NCI-H1417 (cell line): ENCODE measurements around the gene RNF222.
"Not testable (repeated sequence)": the region's sequence is repeated elsewhere in the genome, so short reads cannot be mapped to it uniquely, and the experiment has no call there.

ENCODE experiments used
- DNase-seq, 3 experiments: peaks; one replicate each; lab custom pipeline; 2025; lab: John Stamatoyannopoulos, UW

RNF222 gene

DNA sequence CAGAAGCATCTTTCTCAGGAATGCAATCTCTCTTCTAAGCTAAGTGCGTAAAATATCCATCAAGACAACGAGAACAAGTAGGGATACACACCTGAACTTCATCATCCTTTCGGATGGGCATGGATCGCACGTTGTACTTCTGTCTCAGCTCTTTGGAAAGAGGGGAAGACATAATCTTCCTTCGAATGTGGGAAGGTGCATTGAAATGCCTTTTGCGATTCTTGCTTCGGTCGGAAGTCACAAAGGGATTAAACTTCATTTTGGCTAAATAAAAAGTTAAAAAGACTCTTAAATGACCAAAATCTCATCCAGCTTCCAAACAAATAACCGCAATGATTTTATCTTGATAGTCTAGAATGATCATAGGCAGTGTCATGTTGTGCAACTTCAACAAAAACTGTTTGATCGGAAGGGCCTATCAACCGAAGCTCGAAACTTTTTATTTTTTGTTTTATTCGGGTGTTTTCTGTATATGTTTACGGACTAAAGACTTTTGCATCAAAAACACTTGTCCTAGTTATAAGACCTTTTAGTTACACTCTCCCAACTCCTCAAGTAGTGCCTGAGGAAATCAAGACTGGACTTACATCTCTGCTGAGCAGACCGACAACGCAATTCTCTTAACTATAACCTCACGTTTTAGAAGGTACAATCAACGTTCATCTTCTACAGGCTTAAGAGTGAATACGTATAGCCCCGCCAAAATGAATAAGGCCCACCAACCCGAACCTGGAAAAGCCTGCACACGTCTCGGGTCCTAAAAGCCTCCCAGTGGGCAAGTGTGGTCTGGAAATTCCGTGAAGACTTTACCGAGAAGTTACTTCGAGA is 15.4 kb downstream of the RNF222 start:
- peak in 1 of 3 experiments; percentile 4 for DNase-seq

DNA sequence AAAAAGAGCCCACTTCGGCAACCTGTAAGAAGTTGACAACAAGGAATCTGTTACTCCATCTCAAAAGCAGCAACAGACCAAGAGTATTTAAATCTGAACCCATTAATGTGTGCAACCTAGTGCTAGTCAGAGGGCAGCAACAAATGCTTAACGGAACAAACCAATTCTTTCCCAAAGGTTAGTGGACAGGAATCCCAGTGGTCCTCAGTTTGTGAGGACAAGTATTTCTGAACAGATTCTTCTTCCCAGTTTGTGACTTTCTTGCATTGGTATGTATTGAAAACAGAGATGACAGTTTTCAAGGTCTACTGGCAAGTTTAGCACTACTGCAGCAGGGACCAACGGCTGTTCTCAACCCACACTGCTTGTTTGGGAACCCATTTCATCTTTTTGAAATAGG is 17.6 kb downstream of the RNF222 start:
- no peak for DNase-seq

DNA sequence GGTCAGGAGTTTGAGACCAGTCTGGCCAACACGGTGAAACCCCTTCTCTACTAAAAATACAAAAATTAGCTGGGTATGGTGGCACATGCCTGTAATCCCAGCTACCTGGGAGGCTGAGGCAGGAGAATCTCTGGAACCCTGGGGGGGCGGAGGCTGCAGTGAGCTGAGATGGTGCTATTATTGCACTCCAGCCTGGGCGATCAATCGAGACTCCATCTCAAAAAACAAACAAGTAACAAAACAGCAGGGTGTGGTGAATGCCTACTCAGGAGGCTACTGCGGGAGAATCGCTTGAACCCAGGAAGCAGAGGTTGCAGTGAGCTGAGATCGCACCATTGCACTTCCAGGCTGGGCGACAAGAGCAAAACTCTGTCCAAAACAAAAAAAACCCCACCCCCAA is 19.5 kb downstream of the RNF222 start:
- DNase-seq: not testable (repeated sequence)

DNA sequence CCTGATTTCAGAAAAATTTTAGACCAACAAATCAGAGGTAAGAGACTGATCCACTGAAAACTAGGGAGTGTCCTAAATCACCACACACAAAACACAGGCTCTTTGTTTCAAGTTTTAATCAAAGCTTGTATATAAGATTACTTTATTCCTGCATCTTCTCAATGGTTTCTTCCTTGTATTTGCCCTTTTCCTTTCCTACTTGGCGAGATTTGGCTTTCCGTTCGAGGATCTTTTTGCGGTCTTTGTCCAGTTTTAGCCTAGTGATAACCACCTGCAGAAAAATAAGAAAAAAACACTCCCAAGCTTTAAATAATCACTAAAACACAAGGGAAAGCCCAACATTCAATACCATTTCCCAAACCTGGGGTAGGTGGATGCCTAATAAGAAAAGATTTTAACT is 20.2 kb downstream of the RNF222 start:
- peak in 1 of 3 experiments; percentile 8 for DNase-seq

DNA sequence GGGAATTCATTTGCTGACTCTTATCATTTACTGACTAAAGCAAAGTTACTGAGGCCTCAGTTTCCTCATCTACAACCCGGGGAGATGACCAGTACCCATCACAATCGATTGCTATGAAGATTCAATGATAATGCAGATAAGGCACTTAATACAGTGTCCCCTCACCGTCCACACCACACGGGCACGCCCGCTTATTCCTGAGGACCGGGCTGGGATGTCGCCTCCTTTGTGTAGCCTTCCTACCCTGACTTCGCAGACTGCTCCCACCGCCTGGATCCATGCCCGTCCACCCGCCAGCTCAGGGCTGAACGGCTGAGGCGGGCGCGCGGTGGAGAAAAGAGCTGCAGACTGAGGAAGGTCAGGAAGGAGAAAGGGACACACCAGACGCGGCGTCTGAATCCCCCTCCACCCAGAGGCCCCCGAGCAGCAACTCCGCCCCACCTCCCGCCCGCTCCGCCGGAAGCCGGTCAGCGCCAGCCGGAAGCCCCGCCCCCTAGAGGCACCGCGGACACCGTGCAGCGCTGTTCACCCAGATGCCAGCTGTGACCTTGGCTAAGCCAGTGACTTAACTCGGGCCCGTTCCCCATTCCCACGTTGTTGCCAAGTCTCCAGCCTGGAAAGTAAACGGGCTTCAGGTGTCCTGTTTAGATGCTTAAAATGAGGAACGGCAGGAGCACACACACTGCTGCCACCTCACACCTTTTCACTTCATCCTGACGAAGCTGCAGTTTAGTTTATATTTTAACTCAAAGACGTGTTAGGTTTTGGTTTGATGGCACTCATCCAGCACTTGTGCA is 21.2 kb downstream of the RNF222 start, which contains the start of gene KRABD2:
KRABD2 (minus strand) TSS at position 434 of the 797 bp plus-strand sequence.
- peak; percentile 74 to 81 (median 75) for DNase-seq

DNA sequence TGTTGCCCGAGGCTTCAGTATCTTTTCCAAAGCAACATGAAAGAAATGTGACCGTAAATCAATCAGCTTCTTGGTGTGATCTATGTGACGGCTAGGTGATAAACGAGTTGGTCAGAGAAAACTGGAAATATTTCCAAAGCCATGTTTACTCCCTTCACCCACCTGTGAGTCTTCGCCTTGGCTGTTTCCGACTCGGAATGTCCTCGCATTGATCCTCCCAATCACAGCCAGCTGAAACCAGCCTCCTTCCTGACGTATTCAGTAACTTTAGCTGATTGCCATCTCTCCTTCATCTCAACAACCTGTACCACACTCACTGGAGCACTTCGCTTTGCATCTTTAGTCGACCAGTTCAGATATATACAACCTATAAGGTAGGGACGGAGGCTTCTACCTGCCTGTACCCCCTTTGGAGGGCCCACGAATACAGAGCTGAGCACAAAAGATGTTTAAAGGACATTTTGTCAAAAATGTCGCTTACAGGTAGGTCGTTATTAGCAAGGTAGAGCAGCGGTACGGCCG is 21.8 kb downstream of the RNF222 start:
- DNase-seq: peak in 2 of 3 experiments; percentile 14 to 61

DNA sequence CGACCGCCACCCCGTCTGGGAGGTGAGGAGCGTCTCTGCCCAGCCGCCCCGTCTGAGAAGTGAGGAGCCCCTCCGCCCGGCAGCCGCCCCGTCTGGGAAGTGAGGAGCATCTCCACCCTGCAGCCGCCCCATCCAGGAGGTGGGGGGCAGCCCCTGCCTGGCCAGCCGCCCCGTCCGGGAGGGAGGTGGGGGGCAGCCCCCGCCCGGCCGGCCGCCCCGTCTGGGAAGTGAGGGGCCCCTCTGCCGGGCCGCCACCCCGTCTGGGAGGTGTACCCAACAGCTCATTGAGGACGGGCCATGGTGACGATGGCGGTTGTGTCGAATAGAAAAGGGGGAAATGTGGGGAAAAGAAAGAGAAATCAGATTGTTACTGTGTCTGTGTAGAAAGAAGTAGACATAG is 23.8 kb downstream of the RNF222 start:
- DNase-seq: not testable (repeated sequence)

DNA sequence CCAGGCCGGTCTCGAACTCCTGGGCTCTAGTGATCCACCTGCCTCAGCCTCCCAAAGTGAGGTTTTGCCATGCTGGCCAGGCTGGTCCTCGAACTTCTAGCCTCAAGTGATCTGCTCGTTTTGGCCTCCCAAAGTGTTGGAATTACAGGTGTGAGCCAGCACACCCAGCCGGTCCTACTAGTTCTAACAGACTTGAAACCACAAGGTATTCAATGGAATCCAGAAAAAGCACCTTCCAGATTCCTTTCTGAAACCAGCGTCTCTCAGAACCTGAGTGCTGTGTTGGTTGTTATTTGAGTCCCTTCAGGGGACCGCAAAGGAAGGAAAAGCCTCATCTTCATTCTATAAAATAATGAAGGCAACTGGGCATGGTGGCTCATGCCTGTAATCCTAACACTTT is 25.2 kb downstream of the RNF222 start:
- no peak for DNase-seq

DNA sequence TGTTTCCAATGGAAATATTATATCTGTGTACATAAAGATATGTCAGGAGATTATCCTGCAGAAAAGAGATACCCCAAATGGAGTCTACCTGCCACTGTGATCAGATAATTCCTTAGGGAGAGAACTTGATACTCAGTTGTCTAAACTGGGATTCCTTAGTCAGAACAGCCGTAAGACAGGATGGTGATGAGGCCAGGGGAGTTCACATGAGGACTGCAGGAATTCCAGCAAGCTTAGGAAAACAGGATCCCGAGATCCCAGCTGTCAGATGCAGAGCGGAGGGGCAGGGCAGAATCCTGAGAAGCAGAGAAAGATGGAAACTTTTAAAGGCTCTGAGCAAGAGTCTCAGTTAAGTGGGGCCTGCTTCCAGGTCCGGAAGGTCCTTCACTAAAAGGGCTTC is 25.8 kb downstream of the RNF222 start:
- no peak for DNase-seq

DNA sequence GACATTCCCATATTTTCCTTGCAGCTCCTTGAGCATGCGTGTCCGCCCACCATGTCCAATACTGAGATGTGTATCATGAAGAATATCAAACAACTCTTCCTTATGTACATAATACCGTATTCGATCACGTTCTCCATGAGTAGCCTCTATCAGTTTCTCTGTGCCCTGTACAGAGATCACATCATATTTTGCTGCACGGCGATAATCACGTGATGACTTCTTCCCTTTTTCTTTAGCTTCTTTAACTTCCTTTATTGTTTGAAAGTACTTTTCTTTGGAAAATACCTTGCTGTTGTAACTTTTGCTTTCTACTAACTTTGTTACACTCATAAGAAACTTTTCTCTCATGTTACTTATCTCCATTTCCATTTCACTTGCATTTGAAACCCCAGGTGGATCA is 27.7 kb downstream of the RNF222 start:
- no peak for DNase-seq

DNA sequence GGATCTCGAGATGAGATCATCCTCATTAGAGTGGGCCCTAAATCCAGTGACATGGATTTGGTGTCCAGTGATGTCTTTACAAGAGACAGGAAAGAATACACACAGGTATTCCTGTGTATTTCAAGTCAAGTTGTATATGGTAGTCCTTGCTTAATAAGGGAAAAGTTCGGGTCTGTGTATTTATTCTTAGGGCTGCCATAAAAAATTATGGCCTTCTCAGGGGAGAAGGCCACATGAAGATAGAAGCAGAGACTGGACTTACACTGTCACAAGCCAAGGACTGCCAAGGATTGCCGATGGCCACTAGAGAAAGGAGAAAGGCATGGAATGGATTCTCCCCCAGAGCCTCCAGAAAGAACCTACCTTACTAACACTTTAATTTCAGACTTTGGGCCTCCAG is 29.4 kb downstream of the RNF222 start:
- no peak for DNase-seq

DNA sequence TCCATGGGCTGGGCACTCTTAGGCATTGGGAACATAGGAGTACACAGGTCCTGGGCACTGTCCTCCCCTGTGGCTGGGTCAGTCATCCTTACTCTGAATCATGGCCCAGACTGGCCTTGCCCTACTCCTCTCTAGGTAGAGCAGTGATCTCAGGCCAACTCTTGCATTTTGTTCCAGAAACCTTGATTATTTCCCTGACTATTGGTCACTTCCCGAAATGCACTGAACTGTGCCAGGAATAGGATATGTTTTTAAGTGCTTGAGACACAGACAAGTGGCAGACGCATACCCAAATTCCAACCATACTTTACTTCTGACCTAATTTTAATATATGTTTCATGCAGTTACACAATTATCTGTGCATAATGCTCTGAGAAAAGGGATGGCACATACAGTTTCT is 31.4 kb downstream of the RNF222 start:
- no peak for DNase-seq

DNA sequence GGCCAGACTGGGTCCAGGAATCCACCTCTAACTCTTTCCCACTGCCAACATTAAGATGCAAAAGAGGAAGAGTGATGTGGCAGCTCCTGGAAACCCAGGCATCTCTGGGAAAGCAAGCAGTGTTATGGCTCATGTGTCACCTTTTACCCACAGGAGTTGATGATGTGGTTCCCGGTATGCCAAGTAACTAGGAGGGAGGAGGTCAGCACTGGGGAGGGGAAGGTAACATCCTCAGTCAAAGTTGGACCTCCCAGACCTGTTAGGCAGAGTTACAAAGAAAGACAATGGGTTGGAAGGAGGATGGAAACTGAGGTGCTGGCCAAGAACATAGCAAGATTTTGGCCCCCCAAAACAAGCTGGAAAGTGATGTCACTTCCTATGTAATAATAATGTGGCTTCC is 32.5 kb downstream of the RNF222 start:
- DNase-seq: no peak

DNA sequence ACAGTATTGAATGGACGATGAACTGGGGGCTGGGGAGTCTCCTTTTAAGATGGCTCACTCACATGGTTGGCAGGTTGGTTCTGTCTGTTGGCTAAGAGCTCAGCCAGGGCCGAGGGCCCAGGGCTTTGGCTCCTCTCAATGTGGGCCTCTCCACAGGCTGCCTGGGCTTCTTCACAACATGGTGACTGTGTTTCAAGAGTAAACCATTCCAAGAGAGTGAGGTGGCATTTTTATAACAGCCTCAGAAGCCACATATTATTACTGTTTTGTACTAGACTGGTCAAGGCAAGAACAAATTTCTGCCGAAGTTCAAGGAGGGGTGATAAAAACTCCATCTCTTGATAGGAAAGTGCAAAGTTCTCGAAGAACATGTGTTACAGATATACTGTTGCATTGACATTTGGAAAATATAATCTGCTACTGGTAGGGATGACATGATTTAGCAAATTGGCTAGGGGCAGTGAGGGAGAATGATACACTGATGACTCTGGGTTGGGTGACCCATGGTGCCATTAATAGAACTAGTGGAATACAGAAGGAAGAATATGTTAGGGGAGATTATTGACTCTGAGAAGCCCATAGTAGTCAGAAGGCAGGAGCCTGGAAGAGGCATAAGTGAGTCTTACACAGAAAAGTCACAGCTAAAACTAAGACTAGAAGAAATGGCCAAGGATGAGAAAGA is 34.8 kb downstream of the RNF222 start:
- DNase-seq: no peak

DNA sequence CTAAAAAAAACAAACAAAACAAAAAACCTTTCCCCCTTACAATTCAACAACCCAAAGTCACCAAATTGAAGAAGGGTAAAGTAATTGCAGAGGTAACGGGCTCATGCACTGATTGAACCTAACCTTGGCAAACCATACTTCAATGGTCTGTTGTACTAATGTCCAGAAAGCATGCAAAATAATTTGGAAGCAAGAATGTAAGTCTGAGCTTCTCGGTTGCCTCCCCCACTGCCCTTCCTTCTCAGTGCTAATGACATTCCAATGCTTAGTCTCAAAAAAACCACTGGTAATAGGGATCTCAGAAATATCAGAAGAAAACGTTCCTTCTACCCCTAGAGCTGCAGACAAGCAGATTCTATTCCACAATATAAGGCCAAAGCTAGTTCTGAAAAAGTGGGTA is 36.9 kb downstream of the RNF222 start:
- no peak for DNase-seq

DNA sequence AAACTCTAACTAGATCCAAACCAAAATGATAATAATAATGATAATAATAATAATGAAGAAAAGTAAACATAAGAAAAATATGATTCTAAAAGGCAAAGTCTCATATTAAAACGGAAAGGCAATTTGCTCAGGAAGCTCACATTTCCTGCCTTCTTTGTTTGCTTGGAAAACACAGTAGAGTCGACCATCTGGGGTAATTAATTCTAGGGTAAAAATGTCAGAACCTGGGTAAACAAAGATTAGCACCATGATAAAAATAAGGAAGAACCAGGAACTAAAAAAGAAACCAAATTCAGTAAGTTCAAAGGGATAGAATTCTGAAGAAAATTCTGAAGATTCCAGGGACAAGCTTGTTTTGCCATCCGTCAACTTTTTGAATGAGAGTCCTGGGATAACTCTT is 37.4 kb downstream of the RNF222 start:
- DNase-seq: peak in 1 of 3 experiments; percentile 46

DNA sequence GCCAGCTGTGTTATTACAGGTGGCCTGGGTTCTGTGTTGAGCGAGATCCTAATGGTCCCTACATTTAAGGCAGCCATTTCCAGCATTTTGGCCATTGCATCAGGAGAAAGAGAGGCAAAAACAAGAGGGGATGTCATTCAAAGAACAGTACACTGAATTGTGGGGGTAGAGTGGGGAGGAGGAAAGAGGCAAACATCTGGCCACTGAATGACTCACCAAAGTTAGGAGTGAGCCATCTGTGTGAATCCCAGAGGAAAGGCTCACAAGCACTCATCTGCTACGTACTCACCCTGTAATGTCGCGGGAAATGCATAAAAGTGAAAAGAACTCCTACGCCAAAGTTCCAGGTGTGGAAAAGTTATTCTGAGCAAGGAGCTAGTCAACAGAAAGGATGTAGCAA is 37.9 kb downstream of the RNF222 start:
- peak in 2 of 3 experiments; percentile 4 to 46 for DNase-seq

DNA sequence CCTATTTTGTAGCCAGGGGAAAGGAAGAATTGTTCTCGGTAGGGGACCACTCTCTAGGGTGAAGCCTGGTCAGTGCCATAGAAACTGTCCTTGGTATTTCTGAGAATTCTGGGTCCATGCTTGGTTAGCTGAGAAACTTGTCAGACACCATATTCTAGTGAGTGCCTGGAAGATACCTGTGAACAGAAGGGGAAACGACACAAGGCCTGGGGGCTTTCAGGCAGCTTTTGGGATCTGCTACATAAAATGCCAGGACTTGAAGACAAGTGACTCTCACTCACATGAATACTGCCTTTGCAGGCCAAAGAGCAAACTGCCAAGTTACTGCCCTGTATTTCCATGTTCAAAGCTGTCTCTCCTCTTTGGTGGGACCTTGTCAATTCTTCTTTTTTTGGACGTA is 39.7 kb downstream of the RNF222 start:
- DNase-seq: no peak

DNA sequence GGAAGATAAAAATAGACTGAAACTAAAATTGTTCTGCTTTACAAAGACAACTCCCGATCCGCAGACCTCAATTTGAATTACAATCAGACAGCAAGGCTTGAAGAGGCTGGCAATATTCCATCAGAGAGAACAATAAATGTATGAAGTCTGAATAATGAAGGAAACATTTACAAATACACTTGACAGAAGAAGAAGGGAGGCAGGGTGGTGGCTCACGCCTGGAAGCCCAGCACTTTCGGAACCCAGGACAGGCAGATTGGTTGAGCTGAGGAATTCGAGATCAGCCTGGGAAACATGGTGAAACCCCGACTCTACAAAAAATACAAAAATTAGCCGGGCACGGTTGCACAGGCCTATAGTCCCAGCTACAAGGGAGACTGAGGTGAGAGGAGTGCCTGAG is 43.4 kb downstream of the RNF222 start:
- no peak for DNase-seq

DNA sequence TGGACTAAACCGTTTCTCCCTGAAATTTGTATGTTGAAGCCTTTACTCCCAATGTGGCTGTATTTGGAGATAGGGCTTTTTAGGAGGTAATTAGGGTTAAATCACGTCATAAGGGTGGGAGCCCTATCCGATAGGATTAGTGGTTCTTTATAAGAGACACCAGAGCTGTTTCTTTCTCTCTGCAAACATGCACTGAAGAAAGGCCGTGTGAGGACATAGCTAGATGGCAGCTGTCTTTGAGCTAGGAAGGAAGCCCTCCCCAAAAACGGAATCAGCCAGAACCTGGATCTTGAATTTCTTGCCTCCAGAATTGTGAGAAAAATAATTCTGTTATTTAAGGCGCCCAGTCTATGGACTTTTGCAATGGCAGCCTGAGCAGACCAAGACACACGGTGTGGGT is 43.9 kb downstream of the RNF222 start:
- DNase-seq: no peak

DNA sequence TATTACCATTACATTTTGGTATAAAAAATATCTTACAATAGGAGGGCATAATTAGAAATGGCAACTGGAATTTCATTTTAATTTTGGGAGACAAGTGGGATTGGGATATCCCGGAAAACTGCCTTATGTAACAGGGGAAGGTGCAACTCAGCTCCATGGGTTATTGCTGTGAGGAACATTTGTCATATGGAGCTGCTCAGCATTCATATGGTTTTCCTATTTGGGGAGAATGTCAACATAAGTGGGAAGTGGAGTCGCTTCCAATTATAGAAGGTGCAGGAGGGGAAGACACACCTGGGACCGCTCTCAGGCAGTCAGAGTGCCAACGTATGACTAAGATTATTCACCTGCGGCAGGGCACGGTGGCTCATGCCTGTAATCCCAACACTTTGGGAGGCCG is 47.3 kb downstream of the RNF222 start:
- no peak for DNase-seq

DNA sequence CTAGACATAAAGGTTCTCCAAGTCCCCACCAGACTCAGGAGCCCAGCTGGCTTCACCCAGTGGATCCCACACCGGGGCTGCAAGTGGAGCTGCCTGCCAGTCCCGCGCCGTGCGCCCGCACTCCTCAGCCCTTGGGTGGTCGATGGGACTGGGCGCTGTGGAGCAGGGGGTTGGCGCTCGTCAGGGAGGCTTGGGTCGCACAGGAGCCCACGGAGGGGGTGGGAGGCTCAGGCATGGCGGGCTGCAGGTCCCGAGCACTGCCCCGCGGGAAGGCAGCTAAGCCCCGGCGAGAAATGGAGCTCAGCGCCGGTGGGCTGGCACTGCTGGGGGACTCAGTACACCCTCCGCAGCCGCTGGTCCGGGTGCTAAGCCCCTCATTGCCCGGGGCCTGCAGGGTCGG is 50.6 kb downstream of the RNF222 start:
- DNase-seq: not testable (repeated sequence)
